Keratinocyte (primary cell): ENCODE data around the gene FANCC. TPM values are rescaled to one million over a fixed set of nuclear protein-coding genes. Genes with fewer than 3 reads are reported as not detected.

Source experiments
- DNase-seq: peaks from one replicate; pipeline ENCODE4 v3.0.0-alpha.2; 2011; ENCODE audit warnings: low read depth, missing footprints, low spot score
- FAIRE-seq: peaks from 2 replicates; lab custom pipeline; 2011; peaks lifted over from hg19 to GRCh38; lab: Jason Lieb, UNC
- H2AFZ ChIP-seq: 2 replicates; pipeline ENCODE4 v1.6.0; 2012; ENCODE audit warnings: low read length, control low read depth, inconsistent platforms; ENCODE audit not compliant: control insufficient read depth
- H3K27ac ChIP-seq: 2 replicates; pipeline ENCODE4 v1.5.1; 2011; ENCODE audit warnings: low read length; ENCODE audit not compliant: control insufficient read depth, insufficient read depth
- H3K27me3 ChIP-seq: 3 replicates; pipeline ENCODE4 v1.6.0; 2011; ENCODE audit warnings: low read length; ENCODE audit not compliant: control insufficient read depth, insufficient read depth; ENCODE audit errors: extremely low read depth
- H3K36me3 ChIP-seq, 2 experiments: 2 replicates in 1 of 2; 3 replicates in 1 of 2; pipeline ENCODE4 v1.5.1; 2011; ENCODE audit warnings: low read length in 2 of 2, mild to moderate bottlenecking in 1 of 2; ENCODE audit not compliant: control insufficient read depth in 2 of 2, insufficient read depth in 2 of 2; ENCODE audit errors: extremely low read depth in 1 of 2
- H3K4me1 ChIP-seq: 3 replicates; pipeline ENCODE4 v1.5.1; 2011; ENCODE audit warnings: low read length; ENCODE audit not compliant: control insufficient read depth, insufficient read depth; ENCODE audit errors: extremely low read depth
- H3K4me2 ChIP-seq: 3 replicates; pipeline ENCODE4 v1.6.0; 2011; ENCODE audit warnings: low read depth, low read length; ENCODE audit not compliant: control insufficient read depth, insufficient read depth; ENCODE audit errors: extremely low read depth
- H3K4me3 ChIP-seq, 3 experiments: fragments of 200-600 bp in 1 of 3; sonication (generic) in 1 of 3; 2 replicates in 2 of 3; 3 replicates in 1 of 3; pipeline ENCODE4 v1.5.1; 2011 to 2016; ENCODE audit warnings: low read length in 3 of 3, mild to moderate bottlenecking in 3 of 3, control low read depth in 2 of 3, inconsistent platforms in 1 of 3, low read depth in 1 of 3, mixed read lengths in 1 of 3, mixed run types in 1 of 3, moderate library complexity in 1 of 3; ENCODE audit not compliant: control insufficient read depth in 2 of 3, insufficient read depth in 2 of 3; ENCODE audit errors: extremely low read depth in 1 of 3
- H3K79me2 ChIP-seq: 2 replicates; pipeline ENCODE4 v1.6.0; 2012; ENCODE audit warnings: low read length; ENCODE audit not compliant: control insufficient read depth, insufficient read depth
- H3K9ac ChIP-seq: 3 replicates; pipeline ENCODE4 v1.6.0; 2011; ENCODE audit warnings: low read length; ENCODE audit not compliant: control insufficient read depth, insufficient read depth; ENCODE audit errors: extremely low read depth
- H3K9me1 ChIP-seq: 3 replicates; pipeline ENCODE4 v1.6.0; 2011; ENCODE audit warnings: low read length; ENCODE audit not compliant: control insufficient read depth, insufficient read depth; ENCODE audit errors: extremely low read depth
- H3K9me3 ChIP-seq: 2 replicates; pipeline ENCODE4 v1.5.1; 2012; ENCODE audit warnings: low read depth, low read length; ENCODE audit not compliant: control insufficient read depth
- H4K20me1 ChIP-seq: 3 replicates; pipeline ENCODE4 v1.6.0; 2011; ENCODE audit warnings: low read length; ENCODE audit not compliant: control insufficient read depth, insufficient read depth; ENCODE audit errors: extremely low read depth
- EZH2 ChIP-seq: IDR thresholded peaks from one replicate; pipeline ENCODE4 v1.6.1; 2012; ENCODE audit warnings: inconsistent platforms, mild to moderate bottlenecking, low read length, moderate library complexity
- dilution Hi-C: fragments of 300-500 bp; cut with MboI; formaldehyde crosslinking; loops from one replicate; pipeline ENCODE4 v1.7.0; 2020; ENCODE audit warnings: low sequenced_read_pairs; ENCODE audit not compliant: extremely low pct_ligation_motif_present
- polyA plus RNA-seq, 5 experiments: library from polyadenylated mRNA; depleted of rRNA in 3 of 5; stranded (reverse) in 3 of 5; stranded (forward) in 1 of 5; unstranded in 1 of 5; fragments of >200 nt; gene quantifications; 1 replicate in 1 of 5; 2 replicates in 3 of 5; 3 replicates in 1 of 5; pipeline versions ENCODE4 v1.2.1 to v1.2.3, GENCODE V29; 2011 to 2012; ENCODE audit warnings: missing spikeins in 2 of 5, low read depth in 1 of 5, low replicate concordance in 1 of 5
- TF ChIP-seq, protein P1 (sequence below), 3 experiments: IDR thresholded peaks in 1 of 3; conservative IDR thresholded peaks in 1 of 3; optimal IDR thresholded peaks in 1 of 3; 2 replicates in 2 of 3; 3 replicates in 1 of 3; pipeline versions ENCODE3 to v1.5.1; 2011; ENCODE audit warnings: low read length in 3 of 3, mild to moderate bottlenecking in 3 of 3, moderate library complexity in 2 of 3, control low read depth in 1 of 3, inconsistent platforms in 1 of 3; ENCODE audit not compliant: insufficient read depth in 2 of 3; ENCODE audit errors: extremely low read depth in 1 of 3

The FANCC gene
- polyA plus RNA-seq, 1 donor (not counting 4 experiments of a cell fraction or from before 2014, with no cell fraction given), result 8.3 TPM

DNA sequence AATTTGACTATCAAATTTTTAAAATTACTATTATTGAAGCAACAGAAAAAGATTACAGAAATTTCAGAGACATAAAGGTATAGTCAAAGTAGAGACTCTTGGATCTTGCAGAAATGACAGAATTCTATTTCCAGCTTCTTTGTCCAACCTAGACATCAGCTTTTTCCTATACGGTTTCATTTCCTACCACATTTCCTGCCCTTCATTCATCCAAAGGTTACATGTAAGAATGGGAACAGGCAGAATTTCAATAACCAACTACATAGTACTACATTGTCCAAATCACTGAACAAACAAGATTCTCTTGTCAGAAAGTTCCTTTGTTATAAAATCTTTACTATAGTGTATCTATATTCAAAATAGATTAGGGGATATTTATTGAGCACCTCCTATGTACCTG is 124.9 kb downstream of the FANCC start:
- H3K9ac ChIP-seq, result no peak overlapping the region
- FAIRE-seq (no peak), DNase-seq (no peak)
- TF ChIP-seq, protein P1, sequence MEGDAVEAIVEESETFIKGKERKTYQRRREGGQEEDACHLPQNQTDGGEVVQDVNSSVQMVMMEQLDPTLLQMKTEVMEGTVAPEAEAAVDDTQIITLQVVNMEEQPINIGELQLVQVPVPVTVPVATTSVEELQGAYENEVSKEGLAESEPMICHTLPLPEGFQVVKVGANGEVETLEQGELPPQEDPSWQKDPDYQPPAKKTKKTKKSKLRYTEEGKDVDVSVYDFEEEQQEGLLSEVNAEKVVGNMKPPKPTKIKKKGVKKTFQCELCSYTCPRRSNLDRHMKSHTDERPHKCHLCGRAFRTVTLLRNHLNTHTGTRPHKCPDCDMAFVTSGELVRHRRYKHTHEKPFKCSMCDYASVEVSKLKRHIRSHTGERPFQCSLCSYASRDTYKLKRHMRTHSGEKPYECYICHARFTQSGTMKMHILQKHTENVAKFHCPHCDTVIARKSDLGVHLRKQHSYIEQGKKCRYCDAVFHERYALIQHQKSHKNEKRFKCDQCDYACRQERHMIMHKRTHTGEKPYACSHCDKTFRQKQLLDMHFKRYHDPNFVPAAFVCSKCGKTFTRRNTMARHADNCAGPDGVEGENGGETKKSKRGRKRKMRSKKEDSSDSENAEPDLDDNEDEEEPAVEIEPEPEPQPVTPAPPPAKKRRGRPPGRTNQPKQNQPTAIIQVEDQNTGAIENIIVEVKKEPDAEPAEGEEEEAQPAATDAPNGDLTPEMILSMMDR (optimal IDR thresholded peaks at IDR 0.05 in 1 of 3, IDR thresholded peaks at IDR 0.05 in 1 of 3, conservative IDR thresholded peaks at IDR 0.05 in 1 of 3; ENCODE audit: extremely low read depth in 1 of 3, insufficient read depth in 2 of 3, low read length in 3 of 3), result no peak
- TF ChIP-seq EZH2, result no peak
- H2AFZ ChIP-seq, result no peak overlapping the region
- no peaks in the 10 kb centered on the region for H3K9me1 ChIP-seq
- no peaks in the 10 kb centered on the region for H4K20me1 ChIP-seq
- H3K4me2 ChIP-seq, result no peak overlapping the region
- no peaks in the 10 kb centered on the region for H3K36me3 ChIP-seq
- peaks cover 14% of the 10 kb centered on the region for H3K4me1 ChIP-seq
- H3K27me3 ChIP-seq, result no peaks in the 10 kb centered on the region
- dilution Hi-C loops, result no loop called here
- no peaks in the 10 kb centered on the region for H3K9me3 ChIP-seq
- H3K79me2 ChIP-seq, result no peaks in the 10 kb centered on the region
- no peak overlapping the region for H3K27ac ChIP-seq
- no peak overlapping the region for H3K4me3 ChIP-seq

DNA sequence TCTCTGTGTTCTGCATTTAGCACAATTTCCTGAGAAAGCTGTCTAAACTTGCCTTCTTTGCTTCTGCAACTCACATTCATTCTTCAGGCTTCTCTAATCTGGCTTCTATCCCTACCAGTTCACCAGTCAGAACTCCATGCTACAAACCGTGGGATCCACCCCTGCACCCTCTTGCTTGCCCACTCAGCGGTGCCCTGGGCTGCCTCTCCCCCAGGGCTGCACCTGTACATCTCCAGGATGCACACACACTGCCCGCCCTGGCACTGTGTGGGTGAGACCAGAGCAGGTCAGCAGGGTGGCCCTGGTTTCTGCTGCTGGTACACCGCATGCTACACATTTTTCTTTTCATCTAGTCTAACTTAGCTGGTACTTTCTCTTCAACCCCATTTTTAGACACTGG is 127.1 kb downstream of the FANCC start:
- no peak overlapping the region for H3K9ac ChIP-seq
- no peaks in the 10 kb centered on the region for H3K27me3 ChIP-seq
- H3K4me2 ChIP-seq, result peak overlapping the region; percentile 27
- TF ChIP-seq, protein P1 (optimal IDR thresholded peaks at IDR 0.05 in 1 of 3, IDR thresholded peaks at IDR 0.05 in 1 of 3, conservative IDR thresholded peaks at IDR 0.05 in 1 of 3; ENCODE audit: extremely low read depth in 1 of 3, insufficient read depth in 2 of 3, low read length in 3 of 3), result no peak
- no peak for TF ChIP-seq EZH2
- H3K4me3 ChIP-seq, result no peak overlapping the region
- FAIRE-seq (no peak), DNase-seq (no peak)
- H3K9me1 ChIP-seq, result no peaks in the 10 kb centered on the region
- no peaks in the 10 kb centered on the region for H3K9me3 ChIP-seq
- dilution Hi-C loops, result no loop called here
- H2AFZ ChIP-seq, result no peak overlapping the region
- H4K20me1 ChIP-seq, result no peaks in the 10 kb centered on the region
- H3K27ac ChIP-seq, result no peak overlapping the region
- H3K36me3 ChIP-seq, result no peaks in the 10 kb centered on the region
- no peaks in the 10 kb centered on the region for H3K79me2 ChIP-seq
- peaks cover 11% of the 10 kb centered on the region for H3K4me1 ChIP-seq
